ELF-1 (cell line): ENCODE measurements around the gene P3H3.
"Not testable (repeated sequence)": the region's sequence is repeated elsewhere in the genome, so short reads cannot be mapped to it uniquely, and the experiment has no call there.

Source experiments
- DNase-seq: peaks from one replicate; pipeline ENCODE4 v3.0.0-alpha.2; 2016; ENCODE audit warnings: low read depth, low spot score

The P3H3 gene

GRCh38 chr12:6888360-6888759, 60.2 kb downstream of the P3H3 start:
- DNase-seq, result no peak

- DNase-seq, result not testable (repeated sequence)
Observed at GRCh38 chr12:6888794-6889193, 60.6 kb downstream of the P3H3 start.
